Thymus (tissue), 11 donors: ENCODE data around the gene OXSM. TPM values are rescaled to one million over a fixed set of nuclear protein-coding genes. Genes with fewer than 3 reads are reported as not detected.

Source experiments
- DNase-seq, 9 donors: peaks; one replicate each; pipeline ENCODE4 v3.0.0-alpha.2; 2013; ENCODE audit warnings: low spot score in 9 of 9, low read depth in 6 of 9, missing footprints in 1 of 9
- H3K27ac ChIP-seq, 2 donors: one replicate each; pipeline ENCODE4 v1.5.1; 2013; ENCODE audit warnings: control low read depth in 1 of 2, low read depth in 1 of 2, low read length in 1 of 2, mild to moderate bottlenecking in 1 of 2, moderate library complexity in 1 of 2
- H3K27me3 ChIP-seq, 2 donors: one replicate each; pipeline ENCODE4 v1.5.1; 2013; ENCODE audit warnings: low read length in 1 of 2; ENCODE audit not compliant: control insufficient read depth in 2 of 2, insufficient read depth in 1 of 2
- H3K36me3 ChIP-seq, 2 donors: one replicate each; pipeline ENCODE4 v1.5.1; 2013; ENCODE audit warnings: low read length in 1 of 2, mild to moderate bottlenecking in 1 of 2, moderate library complexity in 1 of 2; ENCODE audit not compliant: control insufficient read depth in 2 of 2, insufficient read depth in 2 of 2
- H3K4me1 ChIP-seq, 2 donors: one replicate each; pipeline ENCODE4 v1.5.1; 2013; ENCODE audit warnings: low read length in 2 of 2; ENCODE audit not compliant: control insufficient read depth in 2 of 2, insufficient read depth in 2 of 2
- H3K4me3 ChIP-seq, 2 donors: one replicate each; pipeline ENCODE4 v1.5.1; 2013; ENCODE audit warnings: low read length in 2 of 2, control low read depth in 1 of 2, mild to moderate bottlenecking in 1 of 2
- H3K9me3 ChIP-seq, 2 donors: one replicate each; pipeline ENCODE4 v1.5.1; 2013; ENCODE audit warnings: low read length in 1 of 2, mild to moderate bottlenecking in 1 of 2; ENCODE audit not compliant: control insufficient read depth in 2 of 2, insufficient read depth in 1 of 2
- WGBS: extraction: QIAGEN DNeasy Blood & Tissue Kit; methylation state at CpG from one replicate; pipeline ENCODE4 v1.1.7; 2013; 5-methylcytosine and 5-hydroxymethylcytosine counted together
- polyA plus RNA-seq: library from polyadenylated mRNA; stranded (reverse); fragments of 200-250 nt; gene quantifications from one replicate; pipeline ENCODE4 v1.2.3, GENCODE V29; 2013
- total RNA-seq: library from RNA; stranded (reverse); fragments of 120-200 nt; gene quantifications from one replicate; pipeline ENCODE4 v1.2.4, GENCODE V29; 2013
- donor health status: healthy.

Gene OXSM
- total and polyA plus RNA-seq, 2 donors = 15.2 to 17.5 TPM

GRCh38 chr3:25785826-25786225 lies 4.1 kb upstream of the OXSM start:
- DNase-seq = no peak
- Histone ChIP-seq H3K4me1 (peaks cover 15 to 21% of the 10 kb centered on the region in 2 donors), H3K36me3 (no peaks in the 10 kb centered on the region), H3K27ac (no peak overlapping the region), H3K4me3 (no peak overlapping the region), H3K9me3 (peaks cover 0 to 3% of the 10 kb centered on the region in 2 donors), H3K27me3 (no peaks in the 10 kb centered on the region)
- WGBS = 96% methylated on average over 3 of the region's 3 CpGs

GRCh38 chr3:25787689-25788088 lies 2.2 kb upstream of the OXSM start:
- Histone ChIP-seq H3K27ac (no peak overlapping the region), H3K9me3 (peaks cover 0 to 3% of the 10 kb centered on the region in 2 donors), H3K4me3 (no peak overlapping the region), H3K36me3 (no peaks in the 10 kb centered on the region), H3K4me1 (peaks cover 6 to 8% of the 10 kb centered on the region in 2 donors), H3K27me3 (no peaks in the 10 kb centered on the region)
- no peak for DNase-seq
- WGBS = 98% methylated on average over 3 of the region's 3 CpGs

- H3K4me1 ChIP-seq = peaks cover 2 to 8% of the 10 kb centered on the region in 2 donors
- 39% methylated on average over 2 of the region's 2 CpGs for WGBS
- no peaks in the 10 kb centered on the region for H3K9me3 ChIP-seq
- peak overlapping the region; percentile 67 to 79 for H3K4me3 ChIP-seq
- H3K36me3 ChIP-seq = peaks cover 0 to 4% of the 10 kb centered on the region in 2 donors
- no peak overlapping the region for H3K27ac ChIP-seq
- no peaks in the 10 kb centered on the region for H3K27me3 ChIP-seq
- no peak for DNase-seq
These were observed 688 bp upstream of the OXSM start for GRCh38 chr3:25789209-25789595.

- no peak overlapping the region for H3K27ac ChIP-seq
- no peaks in the 10 kb centered on the region for H3K9me3 ChIP-seq
- H3K4me3 ChIP-seq = no peak overlapping the region
- no peak for DNase-seq
- no peaks in the 10 kb centered on the region for H3K36me3 ChIP-seq
- WGBS = 96% methylated on average over 3 of the region's 3 CpGs
- H3K27me3 ChIP-seq = no peaks in the 10 kb centered on the region
- no peaks in the 10 kb centered on the region for H3K4me1 ChIP-seq
These were observed 11.9 kb downstream of the OXSM start for GRCh38 chr3:25801786-25802185.

DNA sequence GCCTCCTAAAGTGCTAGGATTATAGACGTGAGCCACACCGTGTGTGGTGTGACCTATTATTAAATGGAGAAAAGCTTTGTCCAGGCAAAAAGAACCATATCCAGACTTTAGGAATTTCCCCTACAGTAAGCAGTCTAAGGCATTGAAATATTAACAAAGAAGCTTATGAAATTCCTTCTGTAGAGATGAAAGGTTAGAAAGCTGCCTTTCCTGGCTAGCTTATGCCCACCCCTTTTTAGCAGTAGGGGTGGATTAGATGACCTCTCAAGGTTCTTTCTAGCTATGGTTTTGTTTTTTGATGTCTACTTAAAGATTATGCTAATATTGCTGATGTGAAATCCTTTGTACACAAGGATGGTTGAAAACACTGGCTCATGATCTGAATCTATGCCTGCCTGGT lies 13.9 kb downstream of the OXSM start:
- Histone ChIP-seq H3K36me3 (no peaks in the 10 kb centered on the region), H3K27ac (no peak overlapping the region), H3K27me3 (no peaks in the 10 kb centered on the region), H3K9me3 (no peaks in the 10 kb centered on the region), H3K4me1 (no peaks in the 10 kb centered on the region), H3K4me3 (no peak overlapping the region)
- DNase-seq = no peak
- 98% methylated on average over 2 of the region's 2 CpGs for WGBS

- H3K27ac ChIP-seq = no peak overlapping the region
- H3K4me1 ChIP-seq = no peaks in the 10 kb centered on the region
- WGBS = 87% methylated on average over 1 of the region's 1 CpG
- H3K4me3 ChIP-seq = no peak overlapping the region
- H3K27me3 ChIP-seq = no peaks in the 10 kb centered on the region
- H3K36me3 ChIP-seq = no peaks in the 10 kb centered on the region
- DNase-seq = no peak
- no peaks in the 10 kb centered on the region for H3K9me3 ChIP-seq
These were observed 14.8 kb downstream of the OXSM start for GRCh38 chr3:25804676-25805075.

GRCh38 chr3:25812644-25813043 lies 22.8 kb downstream of the OXSM start:
- DNase-seq = no peak
- H3K4me3 ChIP-seq = no peak overlapping the region
- no peaks in the 10 kb centered on the region for H3K36me3 ChIP-seq
- no peaks in the 10 kb centered on the region for H3K9me3 ChIP-seq
- no peak overlapping the region for H3K27ac ChIP-seq
- WGBS = 98% methylated on average over 4 of the region's 4 CpGs
- no peaks in the 10 kb centered on the region for H3K4me1 ChIP-seq
- no peaks in the 10 kb centered on the region for H3K27me3 ChIP-seq

DNA sequence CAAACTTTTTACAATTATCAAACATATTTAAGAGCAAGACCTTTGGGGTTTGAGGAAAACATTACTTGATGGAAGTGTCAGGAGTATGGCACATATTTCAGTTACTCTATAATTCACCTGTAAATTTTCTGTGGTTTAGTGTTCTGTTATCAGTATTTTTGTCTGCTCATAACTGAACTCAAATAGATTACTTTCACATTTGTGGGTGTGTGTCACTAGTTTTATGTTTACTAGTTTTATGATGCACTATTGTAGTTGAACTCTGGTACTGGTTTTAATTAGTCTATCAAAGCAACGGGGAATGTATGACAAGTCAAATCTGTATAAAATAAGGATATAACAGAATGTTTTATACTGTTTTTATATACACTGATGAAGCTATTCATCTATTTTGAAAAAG lies 27.2 kb downstream of the OXSM start:
- H3K9me3 ChIP-seq = no peaks in the 10 kb centered on the region
- H3K36me3 ChIP-seq = no peaks in the 10 kb centered on the region
- H3K4me1 ChIP-seq = no peaks in the 10 kb centered on the region
- H3K27me3 ChIP-seq = no peaks in the 10 kb centered on the region
- no peak overlapping the region for H3K4me3 ChIP-seq
- DNase-seq = no peak
- no peak overlapping the region for H3K27ac ChIP-seq
- WGBS = 91% methylated on average over 1 of the region's 1 CpG

GRCh38 chr3:25817638-25818037 lies 27.7 kb downstream of the OXSM start:
- H3K9me3 ChIP-seq = no peaks in the 10 kb centered on the region
- H3K27me3 ChIP-seq = no peaks in the 10 kb centered on the region
- WGBS = 92% methylated on average over 1 of the region's 1 CpG
- H3K27ac ChIP-seq = no peak overlapping the region
- H3K4me3 ChIP-seq = no peak overlapping the region
- DNase-seq = no peak
- no peaks in the 10 kb centered on the region for H3K36me3 ChIP-seq
- no peaks in the 10 kb centered on the region for H3K4me1 ChIP-seq

DNA sequence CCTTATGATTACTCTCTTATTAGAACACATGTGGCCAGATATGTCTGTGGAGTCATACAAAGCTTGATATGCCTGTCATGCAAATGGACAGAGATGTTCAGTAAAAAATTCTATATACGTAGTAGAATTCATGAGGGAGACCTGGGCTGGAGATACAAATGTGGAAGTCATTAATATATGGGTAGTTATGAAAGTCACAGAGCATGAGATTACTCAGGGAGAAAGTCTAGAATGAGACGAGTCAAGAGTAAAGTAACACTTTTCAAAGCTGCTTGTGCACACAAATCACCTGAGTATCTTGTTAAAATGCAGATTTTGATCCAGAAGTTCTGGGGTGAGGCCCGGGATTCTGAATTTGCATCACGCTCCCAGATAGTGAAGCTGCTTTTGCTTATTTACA lies 28.4 kb downstream of the OXSM start:
- no peak overlapping the region for H3K4me3 ChIP-seq
- H3K4me1 ChIP-seq = no peaks in the 10 kb centered on the region
- H3K27me3 ChIP-seq = no peaks in the 10 kb centered on the region
- H3K36me3 ChIP-seq = no peaks in the 10 kb centered on the region
- DNase-seq = no peak
- 98% methylated on average over 4 of the region's 4 CpGs for WGBS
- no peak overlapping the region for H3K27ac ChIP-seq
- no peaks in the 10 kb centered on the region for H3K9me3 ChIP-seq
